HG03558 (cell line): Measurements from ENCODE around the gene DLG2.

Source experiments
- ATAC-seq: cut with Tn5 transposase; IDR thresholded peaks from one replicate; pipeline ENCODE4 v1.9.1; 2021; ENCODE audit warnings: moderate number of reproducible peaks; ENCODE audit not compliant: unreplicated experiment; ENCODE audit errors: extremely low read depth

The DLG2 gene

GRCh38 chr11:84289381-84289906 lies 1337.7 kb downstream of the DLG2 start:
- ATAC-seq: peak; percentile 98

- ATAC-seq: no peak
Observed at GRCh38 chr11:84273541-84273940, 1353.6 kb downstream of the DLG2 start.

GRCh38 chr11:84270466-84270865 lies 1356.7 kb downstream of the DLG2 start:
- ATAC-seq: no peak

GRCh38 chr11:84264066-84264465 lies 1363.1 kb downstream of the DLG2 start:
- ATAC-seq: no peak

- ATAC-seq: no peak
Observed at GRCh38 chr11:84261707-84262106, 1365.4 kb downstream of the DLG2 start.

- no peak for ATAC-seq
Observed at GRCh38 chr11:84260862-84261261, 1366.3 kb downstream of the DLG2 start.

- no peak for ATAC-seq
Observed at GRCh38 chr11:84256618-84257017, 1370.5 kb downstream of the DLG2 start.

GRCh38 chr11:84255483-84255882 lies 1371.7 kb downstream of the DLG2 start:
- no peak for ATAC-seq

GRCh38 chr11:84250834-84251613 lies 1376.1 kb downstream of the DLG2 start:
- no peak for ATAC-seq

- no peak for ATAC-seq
Observed at GRCh38 chr11:84249344-84250135, 1377.6 kb downstream of the DLG2 start.

- ATAC-seq: no peak
Observed at GRCh38 chr11:84247926-84248325, 1379.2 kb downstream of the DLG2 start.

GRCh38 chr11:84247129-84247528 lies 1380.0 kb downstream of the DLG2 start:
- no peak for ATAC-seq

GRCh38 chr11:84243629-84244263 lies 1383.4 kb downstream of the DLG2 start:
- ATAC-seq: peak; percentile 58

- no peak for ATAC-seq
Observed at GRCh38 chr11:84241343-84242131, 1385.6 kb downstream of the DLG2 start.

- no peak for ATAC-seq
Observed at GRCh38 chr11:84240847-84241246, 1386.3 kb downstream of the DLG2 start.

- no peak for ATAC-seq
Observed at GRCh38 chr11:84236436-84236835, 1390.7 kb downstream of the DLG2 start.

- ATAC-seq: no peak
Observed at GRCh38 chr11:84234462-84235202, 1392.5 kb downstream of the DLG2 start.

- no peak for ATAC-seq
Observed at GRCh38 chr11:84234011-84234410, 1393.1 kb downstream of the DLG2 start.

- ATAC-seq: no peak
Observed at GRCh38 chr11:84232511-84232910, 1394.6 kb downstream of the DLG2 start.
